Measurements from ENCODE around the gene HEG1. TPM values are rescaled to one million over a fixed set of nuclear protein-coding genes. Genes with fewer than 3 reads are reported as not detected.

The HEG1 gene
- total RNA-seq, 1 donor from 2014 or later = 153 TPM

- Histone ChIP-seq H3K9me3 (no peaks in the 10 kb centered on the region), H3K27ac (no peak overlapping the region), H3K27me3 (no peaks in the 10 kb centered on the region), H3K4me1 (no peaks in the 10 kb centered on the region), H3K4me3 (no peak overlapping the region), H3K36me3 (no peaks in the 10 kb centered on the region)
- DNase-seq (ENCODE audit: low spot score in 2 of 2) = no peak
- no peak for TF ChIP-seq CTCF (IDR thresholded peaks at IDR 0.05)
- intact Hi-C loops (cut with DNase I) = no loop called here
These were observed 20.7 kb upstream of the HEG1 start for GRCh38 chr3:125076464-125076863.

GRCh38 chr3:125075738-125076137 is 19.9 kb upstream of the HEG1 start:
- intact Hi-C loops (cut with DNase I) = no loop called here
- Histone ChIP-seq H3K27me3 (no peaks in the 10 kb centered on the region), H3K36me3 (no peaks in the 10 kb centered on the region), H3K27ac (no peak overlapping the region), H3K9me3 (no peaks in the 10 kb centered on the region), H3K4me3 (no peak overlapping the region), H3K4me1 (no peaks in the 10 kb centered on the region)
- DNase-seq (ENCODE audit: low spot score in 2 of 2) = no peak
- TF ChIP-seq CTCF (IDR thresholded peaks at IDR 0.05) = no peak

- H3K4me1 ChIP-seq = no peaks in the 10 kb centered on the region
- no peaks in the 10 kb centered on the region for H3K27me3 ChIP-seq
- H3K36me3 ChIP-seq = no peaks in the 10 kb centered on the region
- no peak for TF ChIP-seq CTCF (IDR thresholded peaks at IDR 0.05)
- no peak for DNase-seq (ENCODE audit: low spot score in 2 of 2)
- intact Hi-C loops (cut with DNase I) = no loop called here
- no peak overlapping the region for H3K4me3 ChIP-seq
- H3K27ac ChIP-seq = no peak overlapping the region
- H3K9me3 ChIP-seq = no peaks in the 10 kb centered on the region
These were observed 17.7 kb upstream of the HEG1 start for GRCh38 chr3:125073390-125073905.

GRCh38 chr3:125072749-125073389 is 17.1 kb upstream of the HEG1 start:
- intact Hi-C loops (cut with DNase I) = no loop called here
- H3K9me3 ChIP-seq = no peaks in the 10 kb centered on the region
- H3K27ac ChIP-seq = no peak overlapping the region
- no peaks in the 10 kb centered on the region for H3K27me3 ChIP-seq
- no peak overlapping the region for H3K4me3 ChIP-seq
- DNase-seq (ENCODE audit: low spot score in 2 of 2) = no peak
- no peaks in the 10 kb centered on the region for H3K4me1 ChIP-seq
- no peaks in the 10 kb centered on the region for H3K36me3 ChIP-seq
- no peak for TF ChIP-seq CTCF (IDR thresholded peaks at IDR 0.05)

GRCh38 chr3:125072301-125072700 is 16.5 kb upstream of the HEG1 start:
- intact Hi-C loops (cut with DNase I) = no loop called here
- Histone ChIP-seq H3K4me3 (no peak overlapping the region), H3K9me3 (no peaks in the 10 kb centered on the region), H3K36me3 (no peaks in the 10 kb centered on the region), H3K4me1 (no peaks in the 10 kb centered on the region), H3K27ac (no peak overlapping the region), H3K27me3 (no peaks in the 10 kb centered on the region)
- no peak for DNase-seq (ENCODE audit: low spot score in 2 of 2)
- no peak for TF ChIP-seq CTCF (IDR thresholded peaks at IDR 0.05)

All from ascending aorta (tissue), 2 donors.